A673 (cell line): ENCODE results near the gene IGSF21.

ENCODE experiments used
- CTCF ChIP-seq: fragments of 300-800, 200-600 bp; sonication (generic); conservative IDR thresholded peaks from 2 replicates; pipeline ENCODE4 v1.5.1; 2017; ENCODE audit warnings: low read depth, mild to moderate bottlenecking, antibody characterized with exemption, low read length, moderate library complexity, mixed read lengths
- EZH2 ChIP-seq: fragments of 200-600 bp; sonication (generic); IDR thresholded peaks from 2 replicates; pipeline ENCODE4 v1.6.1; 2017; ENCODE audit warnings: borderline replicate concordance, low read depth, mild to moderate bottlenecking, mixed read lengths, antibody characterized with exemption, low read length; ENCODE audit not compliant: poor library complexity, severe bottlenecking

DNA sequence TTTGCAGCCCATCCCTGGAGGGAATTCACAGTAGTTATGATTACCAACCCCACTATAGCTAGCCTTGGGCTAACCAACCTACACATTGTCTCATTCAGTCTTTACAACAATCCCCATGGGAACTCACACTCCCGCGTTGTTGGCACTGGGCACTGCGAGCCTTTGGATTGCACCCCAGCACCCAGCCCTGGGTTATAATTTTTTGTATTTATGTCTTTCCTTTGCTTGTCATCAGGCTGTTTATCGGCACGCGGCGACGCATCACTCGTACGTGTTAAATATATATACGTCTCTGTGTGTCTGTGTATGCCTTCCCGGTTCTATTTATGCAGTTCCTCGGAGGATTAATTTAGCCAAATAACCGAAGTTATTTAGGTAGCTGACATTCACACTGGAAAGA lies 47.2 kb upstream of the IGSF21 start:
- TF ChIP-seq CTCF: no peak
- TF ChIP-seq EZH2: no peak
